ENCODE data around the gene TMEM212. TPM values are rescaled to one million over a fixed set of nuclear protein-coding genes. Genes with fewer than 3 reads are reported as not detected.
A peak's percentile ranks its signal among the peaks of the same experiment; 100 is the strongest.

Gene TMEM212
- total and polyA plus RNA-seq, 2 of the 13 experiments (the other 11 are each of a cell fraction or from before 2014, with no cell fraction given), result not detected

GRCh38 chr3:171811913-171812335, 31.2 kb upstream of the TMEM212 start (continued):
- TF ChIP-seq, protein P1, sequence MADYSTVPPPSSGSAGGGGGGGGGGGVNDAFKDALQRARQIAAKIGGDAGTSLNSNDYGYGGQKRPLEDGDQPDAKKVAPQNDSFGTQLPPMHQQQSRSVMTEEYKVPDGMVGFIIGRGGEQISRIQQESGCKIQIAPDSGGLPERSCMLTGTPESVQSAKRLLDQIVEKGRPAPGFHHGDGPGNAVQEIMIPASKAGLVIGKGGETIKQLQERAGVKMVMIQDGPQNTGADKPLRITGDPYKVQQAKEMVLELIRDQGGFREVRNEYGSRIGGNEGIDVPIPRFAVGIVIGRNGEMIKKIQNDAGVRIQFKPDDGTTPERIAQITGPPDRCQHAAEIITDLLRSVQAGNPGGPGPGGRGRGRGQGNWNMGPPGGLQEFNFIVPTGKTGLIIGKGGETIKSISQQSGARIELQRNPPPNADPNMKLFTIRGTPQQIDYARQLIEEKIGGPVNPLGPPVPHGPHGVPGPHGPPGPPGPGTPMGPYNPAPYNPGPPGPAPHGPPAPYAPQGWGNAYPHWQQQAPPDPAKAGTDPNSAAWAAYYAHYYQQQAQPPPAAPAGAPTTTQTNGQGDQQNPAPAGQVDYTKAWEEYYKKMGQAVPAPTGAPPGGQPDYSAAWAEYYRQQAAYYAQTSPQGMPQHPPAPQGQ (CRISPR knock-in tag; IDR thresholded peaks at IDR 0.05; ENCODE audit: borderline replicate concordance), result no peak
- TF ChIP-seq ZNF776 (CRISPR knock-in tag; IDR thresholded peaks at IDR 0.05), result no peak
- no peak for TF ChIP-seq MEF2D (CRISPR knock-in tag; IDR thresholded peaks at IDR 0.05)
- no peak for TF ChIP-seq HDAC2 (CRISPR knock-in tag; IDR thresholded peaks at IDR 0.05)
- peak; percentile 26; the same call in 1 of the 2 replicates for TF ChIP-seq ATF3 (CRISPR knock-in tag; IDR thresholded peaks at IDR 0.05)
- no peak for TF ChIP-seq ZNF644 (CRISPR knock-in tag; IDR thresholded peaks at IDR 0.05; ENCODE audit: low read depth)
- no peak for TF ChIP-seq ZNF224 (CRISPR knock-in tag; IDR thresholded peaks at IDR 0.05)
- no peak for TF ChIP-seq CAMTA2 (CRISPR knock-in tag; IDR thresholded peaks at IDR 0.05; ENCODE audit: borderline replicate concordance)
- TF ChIP-seq SOX5 (CRISPR knock-in tag; IDR thresholded peaks at IDR 0.05; ENCODE audit: borderline replicate concordance), result no peak
- no peak for TF ChIP-seq RNF2 (conservative IDR thresholded peaks at IDR 0.05; ENCODE audit: low read depth)
- no peak for TF ChIP-seq SIX4 (CRISPR knock-in tag; IDR thresholded peaks at IDR 0.05)
- 0 out of 2 replicates have a peak, but pooled peaks have one; percentile 45 for TF ChIP-seq RCOR2 (CRISPR knock-in tag; IDR thresholded peaks at IDR 0.05)
- no peak for TF ChIP-seq CENPT (CRISPR knock-in tag; IDR thresholded peaks at IDR 0.05; ENCODE audit: low read depth)
- peak; percentile 78; the same call in 1 of the 2 replicates for TF ChIP-seq KDM1A (CRISPR knock-in tag; IDR thresholded peaks at IDR 0.05)
- TF ChIP-seq SMARCE1 (IDR thresholded peaks at IDR 0.05; ENCODE audit: borderline replicate concordance), result no peak
- TF ChIP-seq DBP (CRISPR knock-in tag; IDR thresholded peaks at IDR 0.05; ENCODE audit: not compliant biosample characterization), result no peak
- TF ChIP-seq MIER2 (CRISPR knock-in tag; IDR thresholded peaks at IDR 0.05), result no peak
- TF ChIP-seq FOXA3 (CRISPR knock-in tag; IDR thresholded peaks at IDR 0.05), result no peak
- no peak for TF ChIP-seq ZBTB7B (CRISPR knock-in tag; IDR thresholded peaks at IDR 0.05)
- TF ChIP-seq KDM3A (CRISPR knock-in tag; IDR thresholded peaks at IDR 0.05; ENCODE audit: low read depth), result no peak
- TF ChIP-seq, protein P2, sequence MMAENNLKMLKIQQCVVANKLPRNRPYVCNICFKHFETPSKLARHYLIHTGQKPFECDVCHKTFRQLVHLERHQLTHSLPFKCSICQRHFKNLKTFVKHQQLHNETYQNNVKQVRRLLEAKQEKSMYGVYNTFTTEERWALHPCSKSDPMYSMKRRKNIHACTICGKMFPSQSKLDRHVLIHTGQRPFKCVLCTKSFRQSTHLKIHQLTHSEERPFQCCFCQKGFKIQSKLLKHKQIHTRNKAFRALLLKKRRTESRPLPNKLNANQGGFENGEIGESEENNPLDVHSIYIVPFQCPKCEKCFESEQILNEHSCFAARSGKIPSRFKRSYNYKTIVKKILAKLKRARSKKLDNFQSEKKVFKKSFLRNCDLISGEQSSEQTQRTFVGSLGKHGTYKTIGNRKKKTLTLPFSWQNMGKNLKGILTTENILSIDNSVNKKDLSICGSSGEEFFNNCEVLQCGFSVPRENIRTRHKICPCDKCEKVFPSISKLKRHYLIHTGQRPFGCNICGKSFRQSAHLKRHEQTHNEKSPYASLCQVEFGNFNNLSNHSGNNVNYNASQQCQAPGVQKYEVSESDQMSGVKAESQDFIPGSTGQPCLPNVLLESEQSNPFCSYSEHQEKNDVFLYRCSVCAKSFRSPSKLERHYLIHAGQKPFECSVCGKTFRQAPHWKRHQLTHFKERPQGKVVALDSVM (CRISPR knock-in tag; IDR thresholded peaks at IDR 0.05), result peak; percentile 99

All from HepG2 (cell line).